Measurements from ENCODE around the gene KCNH3.

DNA sequence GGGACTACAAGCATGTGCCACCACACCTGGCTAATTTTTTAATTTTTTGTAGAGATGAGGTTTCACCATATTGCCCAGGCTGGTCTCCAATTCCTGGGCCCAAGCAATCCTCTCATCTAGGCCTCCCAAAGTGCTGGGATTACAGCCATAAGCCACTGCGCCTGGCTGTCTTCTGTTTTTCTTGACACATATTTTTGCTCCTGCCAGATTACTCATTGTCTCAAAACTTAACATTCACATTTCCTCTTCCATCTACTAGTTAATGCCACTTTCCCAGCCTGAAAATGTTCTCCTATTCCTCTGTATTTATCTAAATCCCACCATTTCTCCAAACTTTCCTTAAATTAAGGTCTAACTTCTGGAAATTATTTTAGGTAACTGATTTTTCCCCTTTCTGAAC, 36.2 kb upstream of the KCNH3 start:
- TF ChIP-seq, protein P1, sequence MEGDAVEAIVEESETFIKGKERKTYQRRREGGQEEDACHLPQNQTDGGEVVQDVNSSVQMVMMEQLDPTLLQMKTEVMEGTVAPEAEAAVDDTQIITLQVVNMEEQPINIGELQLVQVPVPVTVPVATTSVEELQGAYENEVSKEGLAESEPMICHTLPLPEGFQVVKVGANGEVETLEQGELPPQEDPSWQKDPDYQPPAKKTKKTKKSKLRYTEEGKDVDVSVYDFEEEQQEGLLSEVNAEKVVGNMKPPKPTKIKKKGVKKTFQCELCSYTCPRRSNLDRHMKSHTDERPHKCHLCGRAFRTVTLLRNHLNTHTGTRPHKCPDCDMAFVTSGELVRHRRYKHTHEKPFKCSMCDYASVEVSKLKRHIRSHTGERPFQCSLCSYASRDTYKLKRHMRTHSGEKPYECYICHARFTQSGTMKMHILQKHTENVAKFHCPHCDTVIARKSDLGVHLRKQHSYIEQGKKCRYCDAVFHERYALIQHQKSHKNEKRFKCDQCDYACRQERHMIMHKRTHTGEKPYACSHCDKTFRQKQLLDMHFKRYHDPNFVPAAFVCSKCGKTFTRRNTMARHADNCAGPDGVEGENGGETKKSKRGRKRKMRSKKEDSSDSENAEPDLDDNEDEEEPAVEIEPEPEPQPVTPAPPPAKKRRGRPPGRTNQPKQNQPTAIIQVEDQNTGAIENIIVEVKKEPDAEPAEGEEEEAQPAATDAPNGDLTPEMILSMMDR (IDR thresholded peaks at IDR 0.05; ENCODE audit: extremely low read depth in 1 of 2, insufficient read depth in 1 of 2, low read depth in 1 of 2, low read length in 2 of 2), result no peak
- TF ChIP-seq POLR2A (IDR thresholded peaks at IDR 0.05; ENCODE audit: low read depth, low read length) (no peak), MAX (IDR thresholded peaks at IDR 0.05; ENCODE audit: insufficient read depth, insufficient read length) (no peak), EZH2 (IDR thresholded peaks at IDR 0.05; ENCODE audit: borderline replicate concordance, low read depth, low read length, severe bottlenecking) (no peak), JUN (IDR thresholded peaks at IDR 0.05; ENCODE audit: borderline replicate concordance, insufficient read depth, insufficient read length, low read depth) (no peak), FOS (IDR thresholded peaks at IDR 0.05; ENCODE audit: borderline replicate concordance, insufficient read depth, low read length) (peak; percentile 47), POLR2AphosphoS5 (IDR thresholded peaks at IDR 0.05; ENCODE audit: insufficient read depth, low read depth, low read length) (no peak)

Data from endothelial cell of umbilical vein (primary cell).